HUES48 (cell line): ENCODE measurements around the gene ROMO1.

Source experiments
- H3K27ac ChIP-seq: one replicate; pipeline ENCODE4 v1.7.0; 2013; ENCODE audit warnings: low read depth, low read length, inconsistent platforms
- H3K27me3 ChIP-seq: 2 replicates; pipeline ENCODE4 v1.6.1; 2013; ENCODE audit warnings: mild to moderate bottlenecking, low read length; ENCODE audit not compliant: control insufficient read depth, insufficient read depth
- H3K36me3 ChIP-seq: 2 replicates; pipeline ENCODE4 v1.6.1; 2013; ENCODE audit warnings: low read length; ENCODE audit not compliant: control insufficient read depth, insufficient read depth
- H3K4me1 ChIP-seq: 2 replicates; pipeline ENCODE4 v1.6.1; 2013; ENCODE audit warnings: mild to moderate bottlenecking, low read length; ENCODE audit not compliant: control insufficient read depth, insufficient read depth
- H3K4me3 ChIP-seq: 2 replicates; pipeline ENCODE4 v1.5.1; 2013; ENCODE audit warnings: mild to moderate bottlenecking, low read depth, low read length
- H3K9ac ChIP-seq: 2 replicates; pipeline ENCODE4 v1.6.1; 2013; ENCODE audit warnings: mild to moderate bottlenecking, low read depth, low read length, moderate library complexity
- H3K9me3 ChIP-seq: 2 replicates; pipeline ENCODE4 v1.6.1; 2013; ENCODE audit warnings: low read length; ENCODE audit not compliant: control insufficient read depth, insufficient read depth

Gene ROMO1

DNA sequence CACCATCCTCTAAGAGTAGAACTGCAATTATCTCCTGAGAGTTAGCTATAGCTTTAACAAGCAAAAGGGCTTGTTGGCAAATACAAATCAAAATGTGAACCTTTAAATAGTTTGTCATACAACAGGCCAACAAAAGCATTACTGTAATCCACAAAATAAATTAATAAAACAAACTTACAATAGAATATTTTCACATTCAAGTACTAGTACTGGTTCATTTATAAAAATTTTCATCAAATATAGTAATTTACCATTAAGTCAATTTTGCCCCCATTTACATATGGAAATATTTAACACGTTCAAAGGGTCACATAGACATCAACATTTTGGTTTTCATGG, 33.4 kb downstream of the ROMO1 start:
- Histone ChIP-seq H3K27ac (no peak overlapping the region), H3K4me1 (peaks cover 4% of the 10 kb centered on the region; the same call in 1 of the 2 replicates), H3K36me3 (peaks cover 98% of the 10 kb centered on the region), H3K4me3 (no peak overlapping the region), H3K27me3 (no peaks in the 10 kb centered on the region), H3K9ac (no peak overlapping the region), H3K9me3 (no peaks in the 10 kb centered on the region)

DNA sequence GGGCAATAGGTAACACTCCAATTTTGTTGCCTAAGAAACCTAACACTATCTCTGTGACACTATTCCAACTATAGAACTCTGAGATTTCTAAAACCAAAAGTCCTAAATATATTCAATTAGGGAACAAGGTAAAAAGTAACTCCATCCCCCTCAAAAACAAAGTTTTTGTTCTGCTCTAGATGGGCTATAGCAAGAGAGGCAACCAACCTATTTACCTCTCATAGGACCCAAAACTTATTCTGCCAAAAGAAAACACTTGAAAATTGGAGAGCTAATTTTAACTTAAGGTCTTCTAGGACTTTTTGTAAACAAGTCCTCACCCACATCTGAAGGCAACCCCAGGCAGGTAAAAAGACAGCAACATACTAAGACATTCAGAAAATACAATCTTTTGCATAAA, 35.2 kb downstream of the ROMO1 start:
- Histone ChIP-seq H3K36me3 (peaks cover 98% of the 10 kb centered on the region), H3K4me1 (peaks cover 9% of the 10 kb centered on the region)

DNA sequence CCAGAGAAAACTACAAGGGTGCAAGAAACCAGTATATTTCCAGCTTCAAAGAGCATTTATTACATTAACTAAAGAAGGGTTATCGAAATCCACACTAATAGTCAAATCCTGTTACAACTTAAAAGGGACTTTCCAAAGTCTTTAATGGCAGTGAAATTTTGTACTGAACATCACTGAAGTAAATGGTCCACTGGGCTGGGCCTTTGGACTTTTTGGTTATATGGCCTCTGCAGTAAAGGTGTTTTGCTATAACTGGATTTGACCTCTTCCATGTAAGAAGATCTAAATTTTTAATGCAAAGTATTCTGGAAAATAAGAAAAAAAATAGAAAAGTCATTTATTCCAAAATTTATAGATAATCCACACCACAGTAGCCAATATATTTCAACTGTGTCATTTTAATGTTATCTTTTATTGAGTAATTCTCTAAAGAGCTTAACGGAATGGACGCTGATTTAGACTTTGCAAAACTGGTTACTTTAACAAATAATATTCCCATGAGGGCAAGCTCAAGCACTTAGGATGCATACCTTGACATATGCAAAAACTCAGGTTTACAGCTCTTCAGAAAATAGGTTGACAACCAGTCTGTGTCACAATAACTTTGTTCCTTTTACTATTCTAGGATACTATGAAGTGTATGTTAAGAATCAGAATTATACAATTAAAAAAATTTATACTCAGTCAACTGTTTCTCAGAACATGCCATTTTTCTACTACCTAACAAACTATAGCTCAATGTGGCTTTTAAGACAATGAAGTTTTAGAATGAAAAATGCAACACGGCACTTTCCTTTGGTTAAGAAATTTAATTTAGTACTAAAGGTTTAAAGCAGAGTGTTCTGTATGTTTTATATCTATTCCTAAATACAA, 35.8 kb downstream of the ROMO1 start:
- H3K9me3 ChIP-seq = no peaks in the 10 kb centered on the region
- peaks cover 98% of the 10 kb centered on the region for H3K36me3 ChIP-seq
- H3K9ac ChIP-seq = no peak overlapping the region
- H3K27ac ChIP-seq = no peak overlapping the region
- H3K4me3 ChIP-seq = no peak overlapping the region
- H3K4me1 ChIP-seq = peaks cover 15% of the 10 kb centered on the region
- no peaks in the 10 kb centered on the region for H3K27me3 ChIP-seq

More for the DNA sequence above, 35.2 kb downstream of the ROMO1 start:
- H3K9me3 ChIP-seq = no peaks in the 10 kb centered on the region
- H3K27me3 ChIP-seq = no peaks in the 10 kb centered on the region
- no peak overlapping the region for H3K9ac ChIP-seq
- H3K4me3 ChIP-seq = no peak overlapping the region
- H3K27ac ChIP-seq = no peak overlapping the region

DNA sequence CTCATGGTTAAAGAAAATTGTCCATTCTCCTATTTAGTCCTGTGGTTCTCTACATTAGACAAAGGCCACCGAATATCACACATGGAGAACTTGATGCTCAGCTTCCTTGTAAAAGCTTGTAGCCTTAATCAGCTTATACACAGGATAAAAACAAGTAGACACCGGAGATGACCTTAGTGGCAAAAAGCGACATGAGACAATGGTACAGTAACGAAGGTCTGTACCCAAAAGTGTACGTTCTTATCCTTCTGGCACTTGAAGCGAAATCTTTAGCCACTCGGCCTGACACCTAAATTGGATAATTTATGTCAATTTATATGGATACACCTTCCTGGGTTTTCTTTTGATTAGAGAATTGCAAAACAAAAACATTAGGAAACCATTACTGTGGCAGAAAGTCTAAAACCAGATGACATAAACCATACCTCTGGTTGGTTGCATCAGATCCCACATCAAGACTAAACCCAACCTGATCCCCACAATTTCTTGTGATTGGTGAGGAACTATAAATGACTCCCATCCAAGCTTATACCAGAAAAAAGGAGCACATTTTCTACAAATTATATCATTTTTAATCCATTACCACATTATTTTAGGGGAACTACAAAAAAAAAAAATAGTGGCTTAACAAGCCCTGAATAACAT, 36.7 kb downstream of the ROMO1 start:
- Histone ChIP-seq H3K36me3 (peaks cover 97% of the 10 kb centered on the region), H3K9me3 (no peaks in the 10 kb centered on the region), H3K27ac (no peak overlapping the region), H3K4me3 (no peak overlapping the region), H3K27me3 (no peaks in the 10 kb centered on the region), H3K9ac (no peak overlapping the region), H3K4me1 (peaks cover 22% of the 10 kb centered on the region)

DNA sequence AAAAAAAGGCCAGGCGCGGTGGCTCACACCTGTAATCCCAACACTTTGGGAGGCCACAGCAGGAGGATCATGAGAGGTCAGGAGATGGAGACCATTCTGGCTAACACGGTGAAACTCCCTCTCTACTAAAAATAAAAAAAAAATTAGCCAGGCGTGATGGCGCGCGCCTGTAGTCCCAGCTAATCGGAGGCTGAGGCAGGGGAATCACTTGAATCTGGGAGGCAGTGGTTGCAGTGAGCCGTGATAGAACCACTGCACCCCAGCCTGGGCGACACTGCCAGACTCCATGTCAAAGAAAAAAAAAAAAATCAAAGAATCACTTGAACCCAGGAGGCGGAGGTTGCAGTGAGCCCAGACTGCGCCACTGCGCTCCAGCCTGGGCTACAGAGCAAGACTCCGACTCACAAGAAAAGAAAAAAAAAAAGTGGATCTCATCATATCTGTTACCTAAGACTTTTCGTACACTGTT, 38.7 kb downstream of the ROMO1 start:
- Histone ChIP-seq H3K36me3 (peaks cover 78% of the 10 kb centered on the region), H3K9me3 (no peaks in the 10 kb centered on the region), H3K9ac (no peak overlapping the region), H3K4me3 (no peak overlapping the region), H3K27ac (no peak overlapping the region), H3K4me1 (peaks cover 22% of the 10 kb centered on the region), H3K27me3 (no peaks in the 10 kb centered on the region)

DNA sequence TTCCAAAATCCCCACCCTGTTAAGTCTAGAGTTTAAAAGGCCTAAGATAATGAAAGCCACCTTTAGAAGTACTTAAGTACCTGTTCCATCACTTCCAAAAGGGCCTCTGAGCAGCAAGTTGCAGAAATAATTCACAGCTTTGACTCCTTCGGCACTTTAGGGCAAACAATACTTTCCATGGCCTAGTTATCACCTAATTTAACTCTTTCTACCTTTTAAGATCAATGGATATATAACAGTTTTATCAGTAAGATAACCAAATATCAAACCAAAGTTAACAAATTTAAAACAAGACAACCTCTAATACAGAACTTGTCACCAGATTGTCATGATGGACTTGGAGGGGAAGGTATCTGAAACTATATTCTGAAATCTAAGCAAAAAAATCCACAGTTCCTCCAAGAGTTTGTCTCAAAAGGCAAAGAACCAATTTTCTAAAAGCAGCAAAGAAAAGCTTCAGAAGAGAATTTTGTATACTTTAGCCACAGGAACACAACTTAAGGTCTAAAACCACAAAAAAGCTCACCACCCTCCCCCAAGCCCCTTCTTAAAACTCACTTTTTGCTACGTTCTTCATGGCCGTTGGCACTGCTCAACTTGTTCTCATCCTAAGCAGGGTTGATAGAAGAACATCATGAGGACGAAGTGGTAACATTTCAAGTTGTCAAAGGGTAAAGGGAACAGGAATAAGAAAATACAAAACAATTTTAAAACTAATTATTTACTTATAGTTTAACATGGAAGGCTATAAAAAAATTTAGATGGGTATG, 39.4 kb downstream of the ROMO1 start:
- no peaks in the 10 kb centered on the region for H3K27me3 ChIP-seq
- peaks cover 27% of the 10 kb centered on the region for H3K4me1 ChIP-seq
- H3K9me3 ChIP-seq = no peaks in the 10 kb centered on the region
- H3K36me3 ChIP-seq = peaks cover 71% of the 10 kb centered on the region
- H3K9ac ChIP-seq = no peak overlapping the region
- H3K4me3 ChIP-seq = no peak overlapping the region
- no peak overlapping the region for H3K27ac ChIP-seq

DNA sequence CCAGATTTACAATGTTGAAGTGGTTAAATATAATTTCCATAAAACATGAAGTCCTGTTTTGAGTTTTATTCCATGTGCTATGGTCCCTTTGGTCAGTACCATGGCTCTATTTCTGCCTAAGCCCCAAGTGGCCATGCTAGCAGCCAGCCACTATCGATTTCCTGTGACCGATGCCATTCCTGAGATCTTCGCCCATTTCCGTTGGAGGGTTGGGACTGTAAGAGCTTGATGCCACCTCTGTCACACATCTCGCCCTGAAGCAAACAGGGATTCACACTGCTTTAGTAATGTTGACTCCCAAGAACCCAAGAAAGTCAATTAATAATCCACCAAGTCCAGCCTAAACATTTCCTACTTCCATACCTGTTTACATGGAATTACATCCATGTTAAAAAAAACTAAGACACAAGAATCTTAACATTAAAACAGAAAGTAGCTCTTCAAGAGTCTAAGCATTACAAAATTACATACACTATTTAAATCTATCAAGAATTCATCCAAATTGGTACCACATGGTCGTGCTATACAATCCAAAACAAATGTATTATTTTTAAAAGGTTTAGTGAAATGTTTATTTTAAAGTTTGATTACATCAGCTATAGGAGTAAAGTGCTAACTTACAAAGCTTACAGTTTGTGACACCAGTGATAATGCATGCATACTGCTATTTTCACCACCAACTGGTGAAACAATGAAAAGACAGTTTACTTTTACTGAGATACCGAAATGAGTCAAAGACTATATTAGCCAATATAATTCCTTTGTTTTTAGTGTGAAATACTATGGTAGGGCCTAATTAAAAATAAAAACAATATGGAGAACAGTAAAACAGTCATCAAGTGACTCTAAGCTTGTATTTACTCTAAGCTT, 40.3 kb downstream of the ROMO1 start:
- no peaks in the 10 kb centered on the region for H3K9me3 ChIP-seq
- H3K27me3 ChIP-seq = no peaks in the 10 kb centered on the region
- peaks cover 61% of the 10 kb centered on the region for H3K36me3 ChIP-seq
- H3K4me1 ChIP-seq = peaks cover 28% of the 10 kb centered on the region
- H3K4me3 ChIP-seq = peak overlapping the region; percentile 94
- H3K27ac ChIP-seq = no peak overlapping the region
- peak overlapping the region; percentile 14; the same call in 1 of the 2 replicates for H3K9ac ChIP-seq

DNA sequence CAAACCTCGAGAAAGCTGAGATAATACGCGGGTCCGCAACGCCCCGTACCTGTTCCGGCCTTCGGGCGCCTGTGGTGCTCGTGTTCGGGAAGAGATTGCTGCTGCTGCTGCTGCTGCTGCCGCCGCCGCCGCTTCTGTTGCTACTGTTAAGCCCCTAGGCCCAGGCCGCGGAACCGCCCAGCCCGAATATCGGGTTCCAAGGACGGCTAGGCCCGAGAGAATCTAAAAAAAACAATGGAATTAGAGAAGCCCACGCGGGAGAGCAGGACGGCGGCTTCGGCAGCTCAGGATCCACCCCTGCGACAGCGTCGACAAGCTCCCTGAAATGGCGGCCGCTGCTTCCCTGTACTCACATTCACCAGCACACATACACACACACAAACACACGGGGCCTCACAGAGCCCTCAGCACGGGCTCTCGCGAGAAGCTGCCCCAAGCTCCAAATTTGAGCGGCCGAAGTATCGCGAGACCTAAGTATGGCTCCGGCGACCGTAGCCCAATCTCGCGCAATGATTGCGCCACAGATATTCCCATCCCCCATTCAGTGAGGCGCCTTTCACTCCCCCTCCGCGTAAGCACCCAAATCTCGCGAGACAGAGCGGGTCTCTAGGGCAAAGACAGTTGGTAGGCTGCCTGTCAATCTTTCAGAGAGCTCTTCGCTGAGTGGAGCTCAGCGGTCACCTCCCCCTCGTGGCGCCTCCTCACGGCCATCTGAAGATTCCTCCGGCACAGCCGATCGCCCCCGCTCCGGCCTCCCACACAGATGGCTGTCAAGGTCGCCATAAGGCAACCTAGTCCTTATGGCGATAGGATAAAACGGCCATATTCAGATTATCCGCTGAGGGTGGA, 42.9 kb downstream of the ROMO1 start, which contains the start of gene RBM39:
RBM39 (minus strand) TSS at position 369 of the 849 bp plus-strand sequence. CDS start 1,386 bp downstream, outside the sequence.
- peaks cover 36% of the 10 kb centered on the region for H3K36me3 ChIP-seq
- H3K27me3 ChIP-seq = no peaks in the 10 kb centered on the region
- peak within 1 kb of the TSS; percentile 100 for H3K9ac ChIP-seq
- H3K9me3 ChIP-seq = no peaks in the 10 kb centered on the region
- peak within 1 kb of the TSS; percentile 94 for H3K4me3 ChIP-seq
- peak within 1 kb of the TSS; percentile 98 for H3K27ac ChIP-seq
- peaks cover 24% of the 10 kb centered on the region for H3K4me1 ChIP-seq

DNA sequence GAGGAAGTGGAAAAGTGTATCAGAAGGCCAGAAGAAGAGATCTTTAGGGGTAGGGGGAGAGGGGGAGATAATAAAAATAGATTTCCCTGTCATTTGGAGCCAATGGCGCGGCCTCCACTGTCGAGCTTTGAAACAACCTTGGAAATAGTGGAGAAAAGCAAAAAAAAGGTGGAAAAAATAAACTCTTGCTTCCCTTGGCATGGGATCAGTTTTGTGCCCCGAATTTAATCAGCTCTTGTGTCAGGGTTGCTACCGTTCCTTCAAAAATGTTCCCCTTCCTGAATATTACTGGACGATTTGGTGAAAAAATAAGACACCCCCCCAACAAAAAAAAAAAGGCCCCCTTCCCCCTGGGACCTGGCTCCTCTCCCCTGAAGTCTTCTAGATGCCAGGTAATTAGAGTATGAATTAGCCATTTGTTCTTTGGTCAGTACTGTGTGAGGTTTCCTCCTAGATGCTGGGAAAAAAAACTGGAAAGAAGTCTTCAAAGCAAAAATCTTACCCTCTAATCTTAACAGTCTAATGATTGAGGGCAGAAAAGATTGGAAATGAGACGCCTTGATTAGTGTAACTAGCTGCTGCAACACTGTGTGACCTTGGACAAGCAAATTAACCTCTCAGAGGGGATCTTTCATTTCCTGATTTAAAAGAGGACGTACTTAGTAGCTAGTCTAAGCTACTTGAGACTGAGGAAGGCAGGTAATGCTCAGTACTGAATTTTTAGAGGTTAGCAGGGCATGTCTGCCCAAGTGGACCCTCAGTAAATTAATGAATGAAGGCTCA, 43.7 kb downstream of the ROMO1 start:
- peaks cover 24% of the 10 kb centered on the region for H3K4me1 ChIP-seq
- H3K9ac ChIP-seq = peak overlapping the region; percentile 93
- peaks cover 29% of the 10 kb centered on the region for H3K36me3 ChIP-seq
- H3K27ac ChIP-seq = peak overlapping the region; percentile 86
- peak overlapping the region; percentile 70 for H3K4me3 ChIP-seq
- no peaks in the 10 kb centered on the region for H3K27me3 ChIP-seq
- H3K9me3 ChIP-seq = no peaks in the 10 kb centered on the region
